Mesenchymal stem cell (in vitro differentiated cells and primary cell): ENCODE data around the gene FLNC.
A peak's percentile ranks its signal among the peaks of the same experiment; 100 is the strongest.

Experiments used
- DNase-seq: peaks from one replicate; pipeline ENCODE4 v3.0.0-alpha.2; 2013
- H2AFZ ChIP-seq: one replicate; pipeline ENCODE4 v1.6.1; 2013; ENCODE audit warnings: low read depth, mild to moderate bottlenecking, control low read depth, inconsistent platforms, low read length, moderate library complexity
- H2AK5ac ChIP-seq: 2 replicates; pipeline ENCODE4 v1.6.1; 2013; ENCODE audit warnings: low read length, moderate library complexity, mild to moderate bottlenecking, inconsistent platforms; ENCODE audit not compliant: severe bottlenecking
- H2BK120ac ChIP-seq: one replicate; pipeline ENCODE4 v1.6.1; 2013; ENCODE audit warnings: low read depth, mild to moderate bottlenecking, inconsistent platforms, low read length, moderate library complexity
- H2BK12ac ChIP-seq, 2 experiments: one replicate each; pipeline ENCODE4 v1.6.1; 2013; ENCODE audit warnings: inconsistent platforms in 2 of 2, low read length in 2 of 2, mild to moderate bottlenecking in 2 of 2, moderate library complexity in 2 of 2, control low read depth in 1 of 2
- H2BK15ac ChIP-seq: one replicate; pipeline ENCODE4 v1.6.1; 2013; ENCODE audit warnings: mild to moderate bottlenecking, low read depth, inconsistent platforms; ENCODE audit not compliant: poor library complexity, severe bottlenecking
- H2BK5ac ChIP-seq: 2 replicates; pipeline ENCODE4 v1.6.1; 2013; ENCODE audit warnings: low read depth, mild to moderate bottlenecking, low read length, control low read depth, inconsistent platforms; ENCODE audit not compliant: poor library complexity, severe bottlenecking
- H3K14ac ChIP-seq, 2 experiments: one replicate each; pipeline ENCODE4 v1.6.1; 2013; ENCODE audit warnings: inconsistent platforms in 2 of 2, low read length in 2 of 2, control low read depth in 1 of 2, mild to moderate bottlenecking in 1 of 2, moderate library complexity in 1 of 2
- H3K18ac ChIP-seq, 2 experiments: one replicate each; pipeline ENCODE4 v1.6.1; 2013; ENCODE audit warnings: inconsistent platforms in 2 of 2, low read length in 2 of 2, control low read depth in 1 of 2, low read depth in 1 of 2, mild to moderate bottlenecking in 1 of 2
- H3K23ac ChIP-seq, 2 experiments: one replicate each; pipeline ENCODE4 v1.6.1; 2013; ENCODE audit warnings: inconsistent platforms in 2 of 2, low read length in 2 of 2, mild to moderate bottlenecking in 2 of 2, moderate library complexity in 2 of 2, control low read depth in 1 of 2
- H3K27ac ChIP-seq: 2 replicates; pipeline ENCODE4 v1.5.1; 2013; ENCODE audit warnings: mild to moderate bottlenecking, moderate library complexity, low read length, control low read depth, inconsistent platforms; ENCODE audit not compliant: poor library complexity, severe bottlenecking
- H3K27me3 ChIP-seq, 2 experiments: 2 replicates each; pipeline versions ENCODE4 v1.6.1 to v1.7.0; 2013; ENCODE audit warnings: low read length in 2 of 2, mild to moderate bottlenecking in 2 of 2, moderate library complexity in 2 of 2, control low read depth in 1 of 2, inconsistent platforms in 1 of 2; ENCODE audit not compliant: control insufficient read depth in 1 of 2, insufficient read depth in 1 of 2
- H3K36me3 ChIP-seq, 2 experiments: 2 replicates each; pipeline versions ENCODE4 v1.6.1 to v1.7.0; 2013; ENCODE audit warnings: low read length in 2 of 2, control low read depth in 1 of 2, inconsistent platforms in 1 of 2, low read depth in 1 of 2, mild to moderate bottlenecking in 1 of 2; ENCODE audit not compliant: insufficient read depth in 2 of 2, control insufficient read depth in 1 of 2
- H3K4ac ChIP-seq, 2 experiments: one replicate each; pipeline ENCODE4 v1.6.1; 2013; ENCODE audit warnings: inconsistent platforms in 2 of 2, low read length in 2 of 2, mild to moderate bottlenecking in 2 of 2, moderate library complexity in 2 of 2, control low read depth in 1 of 2, low read depth in 1 of 2
- H3K4me1 ChIP-seq: 2 replicates; pipeline ENCODE4 v1.6.1; 2013; ENCODE audit warnings: low read depth, low read length, control low read depth; ENCODE audit not compliant: control insufficient read depth, insufficient read depth
- H3K4me2 ChIP-seq: 2 replicates; pipeline ENCODE4 v1.6.1; 2013; ENCODE audit warnings: low read length, mild to moderate bottlenecking, inconsistent platforms; ENCODE audit not compliant: poor library complexity, severe bottlenecking
- H3K4me3 ChIP-seq, 2 experiments: 2 replicates each; pipeline versions ENCODE4 v1.5.1 to v1.7.0; 2013; ENCODE audit warnings: low read length in 2 of 2, mild to moderate bottlenecking in 2 of 2, control low read depth in 1 of 2, low read depth in 1 of 2; ENCODE audit not compliant: insufficient read depth in 1 of 2
- H3K79me1 ChIP-seq: replicated peaks from 2 replicates; pipeline ENCODE4 v1.6.1; 2013; ENCODE audit warnings: mild to moderate bottlenecking, control low read depth, low read length, inconsistent platforms; ENCODE audit not compliant: poor library complexity, severe bottlenecking
- H3K9ac ChIP-seq: 2 replicates; pipeline ENCODE4 v1.7.0; 2013; ENCODE audit warnings: mild to moderate bottlenecking, low read length, moderate library complexity
- H3K9me3 ChIP-seq: 2 replicates; pipeline ENCODE4 v1.7.0; 2013; ENCODE audit warnings: mild to moderate bottlenecking, low read length; ENCODE audit not compliant: control insufficient read depth
- H4K8ac ChIP-seq: one replicate; pipeline ENCODE4 v1.6.1; 2013; ENCODE audit warnings: inconsistent platforms, mild to moderate bottlenecking, low read length, moderate library complexity
- H4K91ac ChIP-seq: one replicate; pipeline ENCODE4 v1.6.1; 2013; ENCODE audit warnings: mild to moderate bottlenecking, low read length, inconsistent platforms
- WGBS: methylation state at CpG from one replicate; pipeline ENCODE4 v1.1.7; 2013; ENCODE audit warnings: mixed read lengths; 5-methylcytosine and 5-hydroxymethylcytosine counted together

The FLNC gene

DNA sequence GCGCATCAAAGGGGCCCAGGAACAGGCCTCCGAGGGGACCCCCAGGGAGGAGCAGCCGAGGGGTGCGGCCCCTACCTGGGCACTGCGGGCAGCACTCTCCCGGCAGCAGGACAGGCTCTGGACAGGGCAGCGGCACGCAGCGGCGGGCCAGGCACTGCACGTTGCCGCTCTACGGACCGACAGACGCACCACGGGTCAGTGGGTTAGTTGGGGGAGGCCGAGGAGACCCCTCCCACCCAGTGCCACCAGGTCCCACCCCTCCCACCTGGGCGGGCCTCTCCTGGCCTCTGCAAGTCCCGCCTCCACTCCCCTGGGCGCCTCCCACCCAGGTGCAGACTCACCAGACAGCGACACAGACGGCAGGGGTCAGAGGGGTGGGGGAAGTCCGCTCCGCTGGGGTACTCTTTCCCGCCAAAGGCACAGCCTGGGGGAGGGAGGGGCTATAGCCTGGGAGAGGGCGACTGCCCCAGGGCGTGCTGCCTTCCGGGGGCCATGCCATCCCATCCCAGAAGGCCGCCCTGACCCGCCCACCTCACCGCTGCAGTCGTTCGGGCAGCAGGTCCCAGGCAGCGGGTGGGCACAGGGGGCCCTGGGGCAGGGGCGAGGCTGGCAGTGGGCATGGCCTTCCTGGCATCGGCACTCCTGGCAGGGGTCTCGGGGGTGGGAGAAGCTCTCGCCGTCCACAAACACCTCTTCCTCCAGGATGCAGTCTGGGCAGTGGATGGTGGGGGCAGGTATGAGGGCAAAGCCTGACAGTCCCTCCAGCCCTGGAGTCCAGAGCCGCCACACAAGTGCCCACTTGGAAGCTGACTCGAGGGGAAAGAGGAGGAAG, 61.1 kb downstream of the FLNC start:
- no peak overlapping the region for H3K4me3 ChIP-seq
- H3K4ac ChIP-seq: no peak overlapping the region
- peaks cover 0 to 51% of the 10 kb centered on the region in 2 experiments for H3K36me3 ChIP-seq
- no peak overlapping the region for H3K18ac ChIP-seq
- 86% methylated on average over 26 of the region's 41 CpGs for WGBS
- no peak overlapping the region for H3K9ac ChIP-seq
- no peaks in the 10 kb centered on the region for H3K79me1 ChIP-seq
- no peaks in the 10 kb centered on the region for H3K9me3 ChIP-seq
- no peak overlapping the region for H3K27ac ChIP-seq
- no peak overlapping the region for H2AK5ac ChIP-seq
- no peak overlapping the region for H2AFZ ChIP-seq
- H3K4me2 ChIP-seq: no peak overlapping the region
- H4K8ac ChIP-seq: no peak overlapping the region
- peaks cover 0 to 29% of the 10 kb centered on the region in 2 experiments for H3K27me3 ChIP-seq
- H3K4me1 ChIP-seq: peaks cover 12% of the 10 kb centered on the region
- H2BK15ac ChIP-seq: no peak overlapping the region
- H4K91ac ChIP-seq: no peak overlapping the region
- H2BK120ac ChIP-seq: no peak overlapping the region
- H3K23ac ChIP-seq: no peak overlapping the region
- H2BK12ac ChIP-seq: no peak overlapping the region
- H3K14ac ChIP-seq: no peak overlapping the region
- no peak for DNase-seq
- H2BK5ac ChIP-seq: no peak overlapping the region

DNA sequence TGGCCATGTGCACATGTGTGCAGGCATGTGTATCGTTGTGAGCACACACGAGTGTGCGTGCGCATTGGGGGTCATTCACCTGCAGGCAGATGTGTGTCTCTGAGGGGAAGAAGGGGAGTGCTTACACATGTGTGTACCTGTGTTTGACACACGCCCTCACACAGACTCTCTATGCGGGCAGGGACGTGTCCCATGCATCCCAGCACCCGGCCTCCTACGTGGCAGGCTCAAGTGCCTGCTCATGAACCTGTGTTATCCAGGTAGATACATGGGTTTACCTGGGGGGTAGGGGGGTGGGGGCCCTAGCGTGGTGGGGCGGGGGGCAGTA, 61.7 kb downstream of the FLNC start:
- Histone ChIP-seq H3K18ac (no peak overlapping the region), H4K8ac (no peak overlapping the region), H3K4me3 (no peak overlapping the region), H3K23ac (no peak overlapping the region), H3K4me1 (peaks cover 12% of the 10 kb centered on the region), H2AK5ac (no peak overlapping the region), H3K4me2 (no peak overlapping the region), H3K79me1 (no peaks in the 10 kb centered on the region), H2AFZ (no peak overlapping the region), H3K27ac (no peak overlapping the region), H3K27me3 (peaks cover 0 to 27% of the 10 kb centered on the region in 2 experiments), H3K14ac (no peak overlapping the region), H3K4ac (no peak overlapping the region), H3K36me3 (peaks cover 0 to 50% of the 10 kb centered on the region in 2 experiments), H2BK120ac (no peak overlapping the region), H3K9me3 (no peaks in the 10 kb centered on the region), H2BK5ac (no peak overlapping the region), H2BK15ac (no peak overlapping the region), H3K9ac (no peak overlapping the region), H2BK12ac (no peak overlapping the region), H4K91ac (no peak overlapping the region)
- DNase-seq: no peak
- WGBS: 86% methylated on average over 7 of the region's 11 CpGs

DNA sequence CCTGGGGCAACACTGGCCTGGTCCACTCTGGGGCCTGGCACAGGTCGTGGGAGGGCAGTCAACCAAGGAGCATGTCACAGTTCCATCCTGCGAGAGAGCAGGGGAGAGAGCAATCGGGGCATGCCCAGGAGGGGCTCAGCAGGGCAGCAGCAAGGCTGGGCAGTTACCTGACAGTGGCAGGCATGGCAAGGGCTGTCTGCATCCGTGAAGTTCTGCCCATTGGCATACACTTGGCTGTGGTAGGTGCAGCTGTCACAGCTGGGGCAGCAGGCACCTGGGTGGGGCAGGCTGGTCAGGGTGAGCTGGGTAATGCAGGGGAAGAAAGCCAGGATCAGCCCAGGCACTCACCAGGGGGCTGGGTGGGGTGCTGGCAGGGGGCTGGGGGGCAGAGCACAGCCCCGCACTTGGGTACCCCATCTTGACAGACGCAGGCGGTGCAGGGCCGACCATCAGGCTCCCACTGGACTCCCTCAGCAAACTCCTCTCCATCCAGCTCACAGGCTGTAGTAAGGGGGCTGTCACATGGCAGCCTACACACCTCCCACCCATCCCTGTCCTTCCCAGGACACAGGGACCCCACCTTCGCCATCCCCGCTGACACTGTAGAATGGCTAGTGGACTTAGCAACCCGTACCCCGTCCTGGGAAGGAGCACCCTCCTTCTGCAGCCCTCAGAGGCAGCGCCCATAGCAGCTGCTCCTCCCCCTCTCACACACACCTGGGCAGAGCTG, 62.5 kb downstream of the FLNC start:
- Histone ChIP-seq H2BK120ac (no peak overlapping the region), H4K8ac (peak overlapping the region; percentile 9), H2BK12ac (no peak overlapping the region), H3K4me1 (peaks cover 10% of the 10 kb centered on the region), H4K91ac (no peak overlapping the region), H3K9ac (no peak overlapping the region), H3K9me3 (no peaks in the 10 kb centered on the region), H3K4me2 (no peak overlapping the region), H3K27me3 (peaks cover 0 to 27% of the 10 kb centered on the region in 2 experiments), H3K27ac (no peak overlapping the region), H3K36me3 (peaks cover 0 to 45% of the 10 kb centered on the region in 2 experiments), H3K4me3 (no peak overlapping the region), H3K23ac (no peak overlapping the region), H2AFZ (no peak overlapping the region), H3K14ac (no peak overlapping the region), H3K79me1 (no peaks in the 10 kb centered on the region), H2BK15ac (no peak overlapping the region), H3K18ac (no peak overlapping the region), H2AK5ac (no peak overlapping the region), H2BK5ac (no peak overlapping the region), H3K4ac (no peak overlapping the region)
- WGBS: 88% methylated on average over 13 of the region's 13 CpGs
- DNase-seq: no peak
